Natural killer cell (primary cell): ENCODE measurements around the gene PIK3R5. TPM values are rescaled to one million over a fixed set of nuclear protein-coding genes. Genes with fewer than 3 reads are reported as not detected.

Source experiments
- ATAC-seq, 3 donors: fragments of 150-1000 bp in 2 of 3; fragments of 200-7000 bp in 1 of 3; cut with Tn5 transposase; 1 replicate in 1 of 3; 2 replicates in 2 of 3; pipeline ENCODE4 v1.10.0; 2021; ENCODE audit warnings: mild to moderate bottlenecking in 2 of 3, moderate library complexity in 2 of 3
- DNase-seq, 2 donors: peaks; one replicate each; pipeline versions ENCODE4 v3.0.0 to v3.0.0-alpha.2; 2013 to 2021; ENCODE audit warnings: mixed read lengths in 1 of 2
- H3K27ac ChIP-seq: one replicate; pipeline ENCODE4 v1.5.1; 2013; ENCODE audit warnings: mild to moderate bottlenecking, low read length
- H3K27me3 ChIP-seq: one replicate; pipeline ENCODE4 v1.6.1; 2013; ENCODE audit warnings: low read length; ENCODE audit not compliant: control insufficient read depth, insufficient read depth
- H3K36me3 ChIP-seq: one replicate; pipeline ENCODE4 v1.6.1; 2013; ENCODE audit warnings: low read length; ENCODE audit not compliant: control insufficient read depth, insufficient read depth
- H3K4me1 ChIP-seq: one replicate; pipeline ENCODE4 v1.6.1; 2013; ENCODE audit warnings: low read length; ENCODE audit not compliant: control insufficient read depth, insufficient read depth
- H3K4me3 ChIP-seq: one replicate; pipeline ENCODE4 v1.5.1; 2013; ENCODE audit warnings: low read length
- H3K9me3 ChIP-seq: one replicate; pipeline ENCODE4 v1.6.1; 2013; ENCODE audit warnings: low read length; ENCODE audit not compliant: control insufficient read depth, insufficient read depth
- H3K27ac Mint-ChIP-seq, 2 donors: one replicate each; pipeline ENCODE4 v1.8.0; 2022; ENCODE audit warnings: mild to moderate bottlenecking in 2 of 2, mixed read lengths in 2 of 2, moderate library complexity in 1 of 2
- H3K27me3 Mint-ChIP-seq, 2 donors: one replicate each; pipeline ENCODE4 v1.8.0; 2022; ENCODE audit warnings: low read depth in 2 of 2, mixed read lengths in 2 of 2
- H3K36me3 Mint-ChIP-seq: one replicate; pipeline ENCODE4 v1.8.0; 2022; ENCODE audit warnings: mixed read lengths
- H3K4me1 Mint-ChIP-seq, 2 donors: one replicate each; pipeline ENCODE4 v1.8.0; 2022; ENCODE audit warnings: mixed read lengths in 2 of 2
- H3K4me3 Mint-ChIP-seq: one replicate; pipeline ENCODE4 v1.8.0; 2022; ENCODE audit warnings: mild to moderate bottlenecking, moderate library complexity, mixed read lengths
- H3K9me3 Mint-ChIP-seq, 2 donors: one replicate each; pipeline ENCODE4 v1.8.0; 2022; ENCODE audit warnings: mixed read lengths in 2 of 2
- CTCF ChIP-seq: fragments of 200-600 bp; IDR thresholded peaks from one replicate; pipeline ENCODE4 v1.8.0; 2022; ENCODE audit warnings: antibody characterized with exemption
- WGBS: methylation state at CpG from one replicate; pipeline ENCODE4 v1.1.7; 2013; ENCODE audit warnings: missing lambda C conversion rate; ENCODE audit not compliant: insufficient coverage; 5-methylcytosine and 5-hydroxymethylcytosine counted together
- intact Hi-C: fragments of 100-400 bp; cut with micrococcal nuclease; formaldehyde crosslinking; loops from one replicate; pipeline ENCODE4 v1.14.2; 2022
- total RNA-seq, 4 donors: library from RNA; stranded (reverse); fragments of 120-200 nt in 1 of 4; gene quantifications; one replicate each; pipeline versions ENCODE4 v1.2.3 to v1.2.4, GENCODE V29; 2013 to 2022

PIK3R5 gene
- total RNA-seq, 3 donors from 2014 or later (not counting 1 experiment from before 2014, with no cell fraction given) = 254 to 364 (median 348) TPM

- no peak overlapping the region for H3K4me3 Mint-ChIP-seq
- Histone ChIP-seq H3K4me1 (no peaks in the 10 kb centered on the region), H3K27ac (no peak overlapping the region), H3K36me3 (no peaks in the 10 kb centered on the region), H3K27me3 (no peaks in the 10 kb centered on the region), H3K4me3 (no peak overlapping the region), H3K9me3 (no peaks in the 10 kb centered on the region)
- ATAC-seq (no peak), DNase-seq (no peak)
- H3K36me3 Mint-ChIP-seq = no peaks in the 10 kb centered on the region
- no peaks in the 10 kb centered on the region for H3K4me1 Mint-ChIP-seq
- intact Hi-C loops = no loop called here
- WGBS = 81% methylated on average over 3 of the region's 4 CpGs
- no peak overlapping the region for H3K27ac Mint-ChIP-seq
- H3K27me3 Mint-ChIP-seq = no peaks in the 10 kb centered on the region
- no peaks in the 10 kb centered on the region for H3K9me3 Mint-ChIP-seq
- TF ChIP-seq CTCF = no peak
Observed at GRCh38 chr17:8849311-8850041, 116.0 kb downstream of the PIK3R5 start.

- Histone ChIP-seq H3K36me3 (no peaks in the 10 kb centered on the region), H3K27ac (no peak overlapping the region), H3K4me3 (no peak overlapping the region), H3K4me1 (no peaks in the 10 kb centered on the region), H3K27me3 (no peaks in the 10 kb centered on the region), H3K9me3 (no peaks in the 10 kb centered on the region)
- Mint-ChIP-seq H3K4me3 (no peak overlapping the region), H3K36me3 (no peaks in the 10 kb centered on the region), H3K27me3 (no peaks in the 10 kb centered on the region), H3K9me3 (no peaks in the 10 kb centered on the region), H3K27ac (no peak overlapping the region), H3K4me1 (no peaks in the 10 kb centered on the region)
- no peak for TF ChIP-seq CTCF
- no peak for ATAC-seq
- 88% methylated on average over 2 of the region's 2 CpGs for WGBS
- intact Hi-C loops = no loop called here
- DNase-seq = no peak
Observed at GRCh38 chr17:8847891-8848290, 117.6 kb downstream of the PIK3R5 start.

DNA sequence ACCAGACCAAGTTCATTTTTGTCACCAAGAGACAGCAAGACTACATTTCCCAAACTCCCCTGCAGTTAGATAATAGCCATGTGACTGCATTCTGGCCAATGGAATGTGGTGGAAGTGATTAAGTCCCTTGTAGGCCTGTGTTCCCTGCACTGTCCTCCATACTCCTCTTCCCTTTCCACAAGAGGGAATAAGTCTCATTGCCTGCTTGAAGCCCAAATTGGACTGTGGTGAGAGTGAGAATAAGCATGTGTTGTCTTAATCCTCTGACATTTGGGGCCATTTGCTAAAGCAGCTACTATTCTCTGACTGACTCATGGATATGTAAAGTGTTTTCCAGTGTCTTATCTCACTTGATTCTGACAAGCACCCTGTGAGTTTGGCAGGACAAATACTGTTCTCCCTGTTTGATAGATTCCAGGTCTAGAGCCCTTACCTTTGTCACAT, 118.7 kb downstream of the PIK3R5 start:
- H3K9me3 Mint-ChIP-seq = no peaks in the 10 kb centered on the region
- H3K36me3 ChIP-seq = no peaks in the 10 kb centered on the region
- no peak for TF ChIP-seq CTCF
- H3K4me1 ChIP-seq = no peaks in the 10 kb centered on the region
- H3K27me3 ChIP-seq = no peaks in the 10 kb centered on the region
- ATAC-seq (peak in 1 of 3 donors; percentile 26), DNase-seq (peak in 1 of 2 donors; percentile 31)
- no peaks in the 10 kb centered on the region for H3K27me3 Mint-ChIP-seq
- H3K27ac ChIP-seq = no peak overlapping the region
- H3K4me3 Mint-ChIP-seq = no peak overlapping the region
- peaks cover 0 to 5% of the 10 kb centered on the region in 2 donors for H3K4me1 Mint-ChIP-seq
- H3K36me3 Mint-ChIP-seq = no peaks in the 10 kb centered on the region
- no peak overlapping the region for H3K4me3 ChIP-seq
- intact Hi-C loops = no loop called here
- H3K27ac Mint-ChIP-seq = no peak overlapping the region
- no peaks in the 10 kb centered on the region for H3K9me3 ChIP-seq
